Activated naive CD4-positive, alpha-beta T cell treated with anti-CD3 and anti-CD28 coated beads, Interleukin-2, amount 50 U/mL, for 24 hours (primary cell): ENCODE results near the gene FOXRED1.
A peak's percentile ranks its signal among the peaks of the same experiment; 100 is the strongest.
"Not testable (repeated sequence)": the region's sequence is repeated elsewhere in the genome, so short reads cannot be mapped to it uniquely, and the experiment has no call there.

ENCODE experiments used
- H3K27ac Mint-ChIP-seq: one replicate; pipeline ENCODE4 v1.8.0; 2021; ENCODE audit warnings: mild to moderate bottlenecking, mixed read lengths
- H3K27me3 Mint-ChIP-seq: one replicate; pipeline ENCODE4 v1.8.0; 2021; ENCODE audit warnings: mixed read lengths
- H3K36me3 Mint-ChIP-seq: one replicate; pipeline ENCODE4 v1.8.0; 2021; ENCODE audit warnings: mixed read lengths
- H3K4me1 Mint-ChIP-seq: one replicate; pipeline ENCODE4 v1.8.0; 2021; ENCODE audit warnings: mixed read lengths
- H3K4me3 Mint-ChIP-seq: one replicate; pipeline ENCODE4 v1.8.0; 2021; ENCODE audit warnings: mild to moderate bottlenecking, mixed read lengths
- H3K9me3 Mint-ChIP-seq: one replicate; pipeline ENCODE4 v1.8.0; 2021; ENCODE audit warnings: mixed read lengths

Gene FOXRED1

DNA sequence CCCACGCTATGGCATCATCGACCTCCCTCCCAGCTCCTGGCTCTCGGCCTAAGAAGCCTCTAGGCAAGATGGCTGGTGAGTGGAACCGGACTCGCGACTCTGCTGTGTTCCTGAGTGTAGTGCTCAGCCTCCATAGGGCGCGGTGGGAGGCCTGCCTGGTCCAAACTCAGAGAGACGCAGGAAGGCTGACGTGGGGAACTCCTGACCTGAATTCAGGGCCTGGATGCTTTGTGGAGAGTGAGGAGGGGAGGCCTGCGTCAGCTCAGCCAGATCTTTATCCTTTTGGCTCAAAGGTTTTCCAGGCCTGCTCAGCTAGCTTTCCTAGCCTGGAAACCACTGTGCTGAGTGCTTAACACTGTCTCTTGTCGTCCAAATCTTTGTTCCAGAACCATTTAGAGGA, 21.9 kb downstream of the FOXRED1 start:
- H3K27me3 Mint-ChIP-seq, result no peaks in the 10 kb centered on the region
- H3K4me3 Mint-ChIP-seq, result no peak overlapping the region
- no peaks in the 10 kb centered on the region for H3K9me3 Mint-ChIP-seq
- peaks cover 6% of the 10 kb centered on the region for H3K36me3 Mint-ChIP-seq
- peaks cover 18% of the 10 kb centered on the region for H3K4me1 Mint-ChIP-seq
- no peak overlapping the region for H3K27ac Mint-ChIP-seq

DNA sequence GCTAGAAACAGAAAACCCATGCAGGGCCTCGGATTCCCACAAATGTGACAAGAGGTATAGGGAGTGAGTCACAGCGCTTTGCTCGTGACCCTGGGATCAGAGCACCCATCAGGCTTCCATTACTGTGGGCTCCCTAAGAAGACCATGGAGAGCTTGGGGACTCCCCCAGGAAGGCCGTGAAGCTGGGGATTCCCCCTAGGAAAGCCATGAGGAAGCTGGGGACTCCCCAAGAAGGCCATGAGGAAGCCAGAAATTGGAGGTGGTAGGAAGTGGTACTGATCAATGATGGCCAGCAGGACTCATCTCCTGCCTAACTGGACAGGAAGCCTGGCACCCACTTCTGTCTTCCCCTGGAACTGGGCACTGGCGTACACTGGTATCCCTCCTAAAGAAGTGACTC, 24.8 kb downstream of the FOXRED1 start:
- no peaks in the 10 kb centered on the region for H3K27me3 Mint-ChIP-seq
- no peak overlapping the region for H3K4me3 Mint-ChIP-seq
- H3K27ac Mint-ChIP-seq, result no peak overlapping the region
- H3K9me3 Mint-ChIP-seq, result no peaks in the 10 kb centered on the region
- H3K36me3 Mint-ChIP-seq, result peaks cover 9% of the 10 kb centered on the region
- H3K4me1 Mint-ChIP-seq, result peaks cover 18% of the 10 kb centered on the region

DNA sequence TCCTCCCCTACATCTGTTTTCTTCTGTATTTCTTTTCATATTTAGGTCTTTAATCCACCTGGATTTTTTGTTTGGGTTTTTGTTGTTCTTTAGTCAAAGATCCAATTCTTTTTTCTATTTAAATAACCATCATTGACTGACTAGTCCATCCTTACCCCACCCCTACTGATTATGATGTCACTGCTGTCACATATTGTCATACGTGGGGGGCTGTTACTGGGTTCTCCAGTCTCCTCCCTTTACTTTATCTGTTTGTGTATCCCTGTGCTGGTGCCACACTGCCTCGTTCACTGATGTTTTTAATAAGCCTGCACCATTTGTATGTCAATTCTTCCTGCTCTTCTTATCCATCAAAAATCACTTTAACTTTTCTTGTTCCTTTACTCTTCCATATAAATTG, 28.1 kb downstream of the FOXRED1 start:
- H3K27me3 Mint-ChIP-seq, result no peaks in the 10 kb centered on the region
- no peak overlapping the region for H3K4me3 Mint-ChIP-seq
- H3K9me3 Mint-ChIP-seq, result no peaks in the 10 kb centered on the region
- H3K27ac Mint-ChIP-seq, result no peak overlapping the region
- peaks cover 18% of the 10 kb centered on the region for H3K4me1 Mint-ChIP-seq
- H3K36me3 Mint-ChIP-seq, result peaks cover 9% of the 10 kb centered on the region

DNA sequence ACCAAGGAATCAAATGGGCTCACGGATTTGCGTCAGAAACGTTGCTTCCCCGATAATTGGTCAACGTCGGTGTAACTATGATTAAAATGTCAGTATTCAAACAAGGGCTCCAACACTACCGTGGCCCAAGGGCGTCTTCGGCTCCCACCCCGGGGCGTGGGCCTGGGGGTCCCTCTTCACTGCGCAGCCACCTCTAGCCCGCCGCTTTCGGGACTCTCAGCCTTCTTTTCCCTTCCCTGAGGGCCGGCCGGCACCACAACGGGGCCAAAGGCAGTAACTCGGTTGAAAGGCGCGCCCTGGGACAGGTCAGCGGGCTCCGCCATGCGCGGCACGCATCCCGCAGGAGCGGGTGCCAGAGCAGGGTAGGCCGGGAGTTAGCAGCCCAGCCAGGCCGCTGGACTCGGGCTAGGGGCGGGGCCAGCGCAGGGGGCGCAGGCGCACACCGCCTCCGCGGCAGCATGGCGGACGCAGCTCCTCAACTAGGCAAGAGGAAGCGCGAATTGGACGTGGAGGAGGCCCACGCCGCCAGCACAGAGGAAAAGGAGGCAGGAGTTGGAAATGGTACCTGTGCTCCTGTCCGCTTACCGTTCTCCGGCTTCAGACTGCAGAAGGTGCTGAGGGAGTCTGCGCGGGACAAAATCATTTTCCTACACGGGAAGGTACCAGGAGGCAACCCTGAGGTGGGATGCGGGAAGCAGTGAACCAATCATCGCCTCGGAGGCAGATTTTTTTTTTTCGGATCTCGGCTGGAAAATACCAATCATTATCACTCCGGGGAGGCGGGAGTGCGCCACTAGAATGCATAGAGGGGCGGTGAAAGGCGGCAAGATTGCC, 34.9 kb downstream of the FOXRED1 start, which contains the start of gene DCPS:
TSS of gene DCPS (plus strand) at position 438 of the 834 bp plus-strand sequence. CDS start at position 459, 21 bp downstream.
- H3K4me3 Mint-ChIP-seq, result peak within 1 kb of the TSS; percentile 99
- no peaks in the 10 kb centered on the region for H3K27me3 Mint-ChIP-seq
- peaks cover 4% of the 10 kb centered on the region for H3K36me3 Mint-ChIP-seq
- H3K4me1 Mint-ChIP-seq, result peaks cover 43% of the 10 kb centered on the region
- peak within 1 kb of the TSS; percentile 94 for H3K27ac Mint-ChIP-seq
- H3K9me3 Mint-ChIP-seq, result no peaks in the 10 kb centered on the region

DNA sequence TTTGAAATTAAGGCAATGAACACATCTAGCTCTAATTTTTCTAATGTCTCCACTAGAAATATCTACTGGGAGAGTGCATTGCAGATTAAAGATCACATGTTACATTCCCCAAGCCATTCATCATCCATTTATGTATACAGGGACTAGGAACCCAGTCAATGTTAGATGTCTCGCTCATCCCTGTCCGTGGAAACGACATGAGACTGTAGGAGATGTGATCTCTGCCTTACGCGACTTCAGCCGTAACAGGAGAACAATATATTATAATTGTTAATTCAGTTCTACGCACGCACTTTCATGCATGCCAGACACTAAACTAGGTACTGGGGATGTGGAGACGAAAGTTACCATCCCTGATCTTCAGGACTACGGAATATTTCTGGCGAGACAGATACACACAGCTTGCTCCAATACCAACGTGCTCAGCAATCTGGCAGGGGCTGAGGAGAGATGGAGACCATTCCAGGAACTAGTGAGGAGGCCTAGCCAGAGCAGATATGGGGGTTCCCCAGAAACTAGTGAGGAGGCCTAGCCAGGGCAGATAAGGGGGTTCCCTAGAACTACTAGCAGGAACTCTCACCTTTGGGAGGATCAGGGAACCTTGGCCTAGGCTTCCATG, 35.6 kb downstream of the FOXRED1 start:
- H3K4me3 Mint-ChIP-seq, result peak overlapping the region; percentile 99
- no peaks in the 10 kb centered on the region for H3K27me3 Mint-ChIP-seq
- H3K9me3 Mint-ChIP-seq, result no peaks in the 10 kb centered on the region
- H3K36me3 Mint-ChIP-seq, result peaks cover 4% of the 10 kb centered on the region
- H3K4me1 Mint-ChIP-seq, result peaks cover 43% of the 10 kb centered on the region
- peak overlapping the region; percentile 94 for H3K27ac Mint-ChIP-seq

DNA sequence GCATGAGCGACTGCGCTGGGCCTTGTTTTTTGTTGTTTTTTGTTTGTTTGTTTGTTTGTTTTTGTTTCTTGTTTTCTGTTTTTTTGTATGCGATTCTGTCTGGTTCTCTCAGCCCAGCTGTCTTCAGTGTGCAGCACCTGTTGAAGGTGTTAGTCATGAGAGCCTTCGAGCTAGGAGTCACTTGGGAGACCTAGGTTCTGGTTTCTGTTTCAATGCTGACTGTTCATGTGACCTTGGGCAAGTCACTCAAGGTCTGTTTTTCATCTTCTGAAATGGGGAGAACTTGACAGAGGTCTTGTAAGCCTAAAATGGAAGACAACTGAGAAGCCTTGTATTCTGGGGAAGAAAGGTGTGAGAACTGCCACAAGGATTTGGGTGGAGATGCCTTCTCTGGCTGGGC, 36.7 kb downstream of the FOXRED1 start:
- Mint-ChIP-seq H3K4me1 (peaks cover 53% of the 10 kb centered on the region), H3K9me3 (no peaks in the 10 kb centered on the region), H3K4me3 (peak overlapping the region; percentile 81), H3K27me3 (no peaks in the 10 kb centered on the region), H3K36me3 (peaks cover 6% of the 10 kb centered on the region), H3K27ac (peak overlapping the region; percentile 88)

DNA sequence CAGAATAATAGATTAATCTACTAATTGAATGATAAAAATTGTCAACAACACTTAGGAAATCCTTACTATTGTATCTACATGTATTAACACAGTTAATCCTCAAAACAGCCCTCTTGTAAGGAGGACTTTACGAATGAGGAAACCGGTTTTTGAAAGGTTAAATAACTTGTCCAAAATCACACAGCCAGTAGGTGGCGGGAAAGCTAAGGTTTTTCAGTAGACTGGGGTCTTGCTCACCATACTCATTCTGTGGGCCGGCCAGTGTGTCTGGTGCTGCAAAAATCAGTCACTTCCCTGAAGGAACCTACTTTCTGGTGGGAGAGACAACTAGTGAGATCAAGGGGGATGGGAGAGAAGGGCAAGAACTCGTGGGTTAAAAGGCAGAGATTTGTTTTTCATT, 38.8 kb downstream of the FOXRED1 start:
- H3K4me3 Mint-ChIP-seq, result peak overlapping the region; percentile 5
- peaks cover 6% of the 10 kb centered on the region for H3K36me3 Mint-ChIP-seq
- no peaks in the 10 kb centered on the region for H3K9me3 Mint-ChIP-seq
- peaks cover 63% of the 10 kb centered on the region for H3K4me1 Mint-ChIP-seq
- no peaks in the 10 kb centered on the region for H3K27me3 Mint-ChIP-seq
- H3K27ac Mint-ChIP-seq, result peak overlapping the region; percentile 11

DNA sequence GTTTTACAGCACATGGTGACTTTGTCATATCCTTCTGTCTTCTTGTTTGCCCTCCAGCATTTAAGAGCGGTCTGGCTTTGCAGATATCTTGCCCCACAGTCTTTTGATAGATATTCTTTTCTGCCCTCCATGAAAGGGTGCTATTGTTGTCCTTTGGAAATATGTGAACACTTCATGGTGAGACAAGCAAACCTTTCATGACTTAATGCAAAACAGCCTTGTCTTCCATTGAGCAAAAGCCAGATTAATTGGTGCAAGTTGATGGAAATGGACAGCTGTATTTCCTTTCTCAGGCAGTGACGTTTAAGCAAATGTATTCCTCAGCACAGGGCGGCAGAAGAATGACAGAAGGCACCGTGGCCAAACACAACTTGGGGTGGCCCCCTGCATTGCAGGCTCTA, 39.3 kb downstream of the FOXRED1 start:
- no peaks in the 10 kb centered on the region for H3K27me3 Mint-ChIP-seq
- no peaks in the 10 kb centered on the region for H3K9me3 Mint-ChIP-seq
- no peak overlapping the region for H3K27ac Mint-ChIP-seq
- H3K36me3 Mint-ChIP-seq, result peaks cover 6% of the 10 kb centered on the region
- H3K4me1 Mint-ChIP-seq, result peaks cover 59% of the 10 kb centered on the region
- H3K4me3 Mint-ChIP-seq, result no peak overlapping the region

DNA sequence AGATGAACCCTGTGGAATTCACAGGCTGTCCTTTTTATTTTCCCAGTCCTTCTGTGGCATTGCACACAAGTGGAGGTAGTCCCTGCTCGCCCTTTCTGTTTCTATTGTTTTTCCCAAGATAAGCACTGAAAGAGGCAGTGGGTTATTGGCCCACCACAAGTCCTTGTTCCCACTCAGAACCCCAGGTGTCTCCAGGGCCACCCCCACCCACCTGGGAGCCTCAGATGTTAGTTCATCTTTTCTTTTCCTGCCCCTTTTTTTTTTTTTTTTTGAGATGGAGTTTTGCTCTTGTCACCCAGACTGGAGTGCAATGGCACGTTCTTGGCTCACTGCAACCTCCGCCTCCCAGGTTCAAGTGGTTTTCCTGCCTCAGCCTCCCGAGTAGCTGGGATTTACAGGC, 39.8 kb downstream of the FOXRED1 start:
- H3K36me3 Mint-ChIP-seq, H3K27ac Mint-ChIP-seq, H3K9me3 Mint-ChIP-seq, H3K27me3 Mint-ChIP-seq, H3K4me3 Mint-ChIP-seq: not testable (repeated sequence)
- H3K4me1 Mint-ChIP-seq, result peaks cover 57% of the 10 kb centered on the region

DNA sequence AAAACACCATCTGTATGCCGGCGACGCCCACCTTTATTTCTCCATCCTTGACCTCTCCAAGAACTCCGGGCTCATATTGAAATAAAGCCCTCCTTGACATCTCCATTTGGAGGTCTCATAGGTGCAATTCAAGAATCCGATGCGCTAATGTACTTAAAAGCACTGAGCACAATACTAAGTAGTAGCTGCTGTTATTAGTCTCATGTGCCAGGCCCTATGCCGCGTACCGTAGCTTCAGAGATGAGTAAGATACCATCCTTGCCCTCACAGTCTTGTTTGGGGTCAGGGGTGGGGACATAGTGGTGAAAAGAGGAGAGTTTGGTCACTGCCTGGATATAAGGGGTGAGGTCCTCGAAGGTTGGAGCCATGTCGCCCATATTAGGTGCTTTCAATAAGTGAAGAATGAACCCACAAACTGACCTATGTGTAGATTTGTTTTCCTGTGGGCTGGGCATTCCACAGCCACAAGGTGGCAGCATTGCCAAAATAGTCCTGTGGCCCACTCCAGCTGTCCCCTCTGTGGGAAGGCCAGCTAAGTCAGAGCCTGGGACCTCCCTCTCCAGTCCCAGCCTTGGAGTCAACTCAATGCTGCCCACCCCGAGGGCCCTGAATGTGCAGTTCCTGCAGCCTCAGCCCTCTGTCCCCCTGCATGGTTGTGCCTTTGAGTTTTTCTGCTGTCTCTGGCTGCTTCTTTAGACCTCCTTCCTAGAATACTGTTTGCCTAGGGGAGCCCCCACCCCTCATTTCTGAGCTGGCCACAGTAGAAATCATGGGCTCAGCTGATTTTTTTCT, 41.4 kb downstream of the FOXRED1 start:
- peak overlapping the region; percentile 36 for H3K27ac Mint-ChIP-seq
- peaks cover 14% of the 10 kb centered on the region for H3K36me3 Mint-ChIP-seq

DNA sequence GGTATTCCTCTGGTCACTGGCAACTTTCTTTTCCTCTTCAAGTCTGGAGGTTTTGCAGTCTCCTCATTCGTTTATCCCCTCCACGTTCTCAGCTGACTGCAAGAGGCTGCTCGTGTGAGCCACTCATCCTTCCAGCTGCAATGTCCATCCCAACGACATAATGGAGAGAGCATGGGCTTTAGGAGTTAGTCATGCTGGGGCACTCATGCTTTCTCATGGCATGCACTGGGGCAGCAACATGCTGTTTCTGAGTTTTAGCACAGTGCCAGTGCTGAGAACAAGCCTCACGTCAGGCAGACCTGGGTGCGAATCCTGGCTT, 42.0 kb downstream of the FOXRED1 start:
- Mint-ChIP-seq H3K9me3 (no peaks in the 10 kb centered on the region), H3K27me3 (no peaks in the 10 kb centered on the region), H3K4me3 (no peak overlapping the region), H3K4me1 (peaks cover 41% of the 10 kb centered on the region), H3K27ac (no peak overlapping the region), H3K36me3 (peaks cover 12% of the 10 kb centered on the region)

More for the DNA sequence above, 41.4 kb downstream of the FOXRED1 start:
- Mint-ChIP-seq H3K4me1 (peaks cover 46% of the 10 kb centered on the region), H3K9me3 (no peaks in the 10 kb centered on the region), H3K4me3 (no peak overlapping the region), H3K27me3 (no peaks in the 10 kb centered on the region)

DNA sequence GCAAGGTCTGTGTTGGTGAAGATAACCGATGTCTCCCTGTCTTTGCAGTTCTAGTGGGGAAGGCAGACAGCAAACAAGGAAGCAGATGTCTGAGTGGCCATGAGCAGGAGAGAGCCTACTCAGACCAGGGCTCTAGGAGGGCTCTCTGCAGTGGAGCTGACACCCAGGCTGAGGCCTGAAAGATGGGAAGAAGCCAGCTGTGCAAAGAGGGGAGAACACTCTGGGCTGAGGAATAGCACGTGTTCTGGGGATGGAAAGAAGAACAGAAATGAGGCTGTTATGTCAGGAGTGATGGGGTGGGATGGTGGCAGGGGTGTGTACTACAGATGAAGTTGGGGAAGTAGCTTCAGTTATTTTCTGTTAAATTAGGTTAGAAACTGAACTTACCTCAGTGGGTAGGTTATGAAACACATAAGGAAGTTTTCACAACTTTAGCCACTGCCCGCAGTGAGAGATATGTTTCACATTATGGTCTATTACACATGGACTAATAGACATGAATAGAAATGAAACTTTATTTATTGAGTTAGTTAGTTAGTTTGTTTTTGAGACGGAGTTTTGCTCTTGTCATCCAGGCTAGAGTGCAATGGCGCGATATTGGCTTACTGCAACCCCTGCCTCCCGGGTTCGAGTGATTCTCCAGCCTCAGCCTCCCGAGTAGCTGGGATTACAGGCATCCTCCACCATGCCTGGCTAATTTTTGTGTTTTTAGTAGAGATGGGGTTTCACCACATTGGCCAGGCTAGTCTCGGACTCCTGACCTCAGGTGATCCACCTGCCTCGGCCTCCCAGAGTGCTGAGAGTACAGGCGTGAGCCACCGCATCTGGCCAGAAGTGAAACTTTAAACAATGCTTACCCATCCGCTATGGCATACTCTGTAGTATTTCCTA, 42.7 kb downstream of the FOXRED1 start:
- Mint-ChIP-seq H3K27me3 (no peaks in the 10 kb centered on the region), H3K4me3 (no peak overlapping the region), H3K36me3 (peaks cover 18% of the 10 kb centered on the region), H3K27ac (no peak overlapping the region), H3K4me1 (peaks cover 41% of the 10 kb centered on the region), H3K9me3 (no peaks in the 10 kb centered on the region)

DNA sequence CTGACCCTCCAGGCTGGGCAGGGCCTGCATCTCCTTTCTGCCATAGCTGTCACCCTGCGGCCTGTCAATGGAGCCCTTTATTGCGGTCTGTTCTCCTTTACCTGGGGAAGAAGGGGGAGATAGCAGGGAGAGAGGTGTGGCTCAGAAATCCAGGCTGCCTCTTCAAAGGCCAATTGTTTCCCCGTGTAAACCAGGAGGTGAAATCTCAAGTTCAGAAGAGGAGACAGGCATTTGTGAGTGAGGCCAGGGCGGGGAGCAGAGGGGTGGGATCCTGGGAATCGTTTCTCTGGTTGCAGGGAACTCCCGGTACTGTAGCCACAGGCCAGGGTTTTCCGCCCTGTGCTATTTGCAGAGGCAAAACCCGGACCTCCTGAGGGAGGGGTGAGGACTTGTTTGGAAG, 44.0 kb downstream of the FOXRED1 start:
- Mint-ChIP-seq H3K4me1 (peaks cover 40% of the 10 kb centered on the region), H3K9me3 (no peaks in the 10 kb centered on the region), H3K36me3 (peaks cover 20% of the 10 kb centered on the region), H3K4me3 (no peak overlapping the region), H3K27ac (no peak overlapping the region), H3K27me3 (no peaks in the 10 kb centered on the region)

DNA sequence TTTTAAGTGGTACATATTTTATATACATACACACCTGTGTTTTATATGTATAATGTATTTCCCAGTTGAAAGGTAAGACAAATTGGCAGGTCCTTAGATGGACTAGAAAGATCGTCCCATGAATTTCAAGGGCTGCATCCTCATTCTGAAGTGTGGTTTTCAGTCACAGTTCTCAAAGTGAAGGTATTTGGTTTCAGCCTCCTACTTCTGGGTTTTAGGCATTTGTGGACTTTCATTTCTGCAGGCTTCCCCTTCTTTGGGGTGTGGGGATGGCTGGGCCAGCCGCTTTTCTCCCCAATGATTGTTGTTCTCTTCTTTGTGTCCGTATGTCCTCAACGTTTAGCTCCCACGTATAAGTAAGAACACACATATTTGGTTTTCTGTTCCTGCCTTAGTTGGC, 44.9 kb downstream of the FOXRED1 start:
- H3K27me3 Mint-ChIP-seq, result no peaks in the 10 kb centered on the region
- H3K4me1 Mint-ChIP-seq, result peaks cover 44% of the 10 kb centered on the region
- no peaks in the 10 kb centered on the region for H3K9me3 Mint-ChIP-seq
- peaks cover 20% of the 10 kb centered on the region for H3K36me3 Mint-ChIP-seq
- no peak overlapping the region for H3K4me3 Mint-ChIP-seq
- peak overlapping the region; percentile 21 for H3K27ac Mint-ChIP-seq

DNA sequence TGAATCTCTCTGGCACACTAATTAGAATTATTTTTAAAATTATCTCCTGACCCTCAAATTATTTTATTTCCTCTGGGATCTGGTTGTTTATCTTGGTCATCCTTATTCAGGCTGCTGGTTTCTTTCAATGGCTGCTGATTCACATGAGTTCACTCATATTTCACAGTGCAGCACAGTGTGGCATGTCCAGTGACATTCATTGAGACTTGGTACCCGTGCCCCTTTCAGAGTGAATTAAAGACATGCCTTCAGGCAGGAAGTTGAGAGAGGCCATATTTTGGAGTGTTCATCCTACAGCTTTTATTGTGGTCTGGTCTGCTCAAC, 48.4 kb downstream of the FOXRED1 start:
- Mint-ChIP-seq H3K36me3 (peaks cover 22% of the 10 kb centered on the region), H3K4me1 (peaks cover 38% of the 10 kb centered on the region), H3K27ac (peak overlapping the region; percentile 94), H3K27me3 (no peaks in the 10 kb centered on the region), H3K4me3 (peak overlapping the region; percentile 68), H3K9me3 (no peaks in the 10 kb centered on the region)
